ENCODE measurements around the gene TRAPPC11. TPM values are rescaled to one million over a fixed set of nuclear protein-coding genes. Genes with fewer than 3 reads are reported as not detected.

Gene TRAPPC11
- total RNA-seq, 4 donors from 2014 or later, result 34.6 to 84.1 (median 41.8) TPM

- Histone ChIP-seq H3K27me3 (no peaks in the 10 kb centered on the region), H3K9me3 (no peaks in the 10 kb centered on the region), H3K27ac (peak overlapping the region in 2 of 3 donors; percentile 45 to 63), H3K4me3 (replicated peaks in 1 of 3) (no peak overlapping the region), H3K36me3 (no peaks in the 10 kb centered on the region), H3K4me1 (peaks cover 7 to 32% of the 10 kb centered on the region in 2 donors)
- WGBS, 2 donors, result 93 to 94% methylated on average over 10 to 12 of the region's 12 CpGs
- intact Hi-C loops (cut with DNase I), result no loop called here
- TF ChIP-seq POLR2A (IDR thresholded peaks at IDR 0.05) (no peak), CTCF (IDR thresholded peaks at IDR 0.05) (no peak)
- DNase-seq, result no peak
Observed at GRCh38 chr4:183632689-183633088, 26.4 kb upstream of the TRAPPC11 start.

- TF ChIP-seq CTCF (IDR thresholded peaks at IDR 0.05) (no peak), POLR2A (IDR thresholded peaks at IDR 0.05) (no peak)
- peak overlapping the region in 1 of 3 donors; percentile 34 for H3K27ac ChIP-seq
- peaks cover 7 to 32% of the 10 kb centered on the region in 2 donors for H3K4me1 ChIP-seq
- H3K9me3 ChIP-seq, result no peaks in the 10 kb centered on the region
- DNase-seq, result no peak
- no peak overlapping the region for H3K4me3 ChIP-seq (replicated peaks in 1 of 3)
- no peaks in the 10 kb centered on the region for H3K27me3 ChIP-seq
- H3K36me3 ChIP-seq, result no peaks in the 10 kb centered on the region
- whole genome bisulfite sequencing, 2 donors, result 77% methylated on average over 11 of the region's 11 CpGs
- intact Hi-C loops (cut with DNase I), result no loop called here
Observed at GRCh38 chr4:183633476-183634400, 25.4 kb upstream of the TRAPPC11 start.

- peaks cover 7 to 32% of the 10 kb centered on the region in 2 donors for H3K4me1 ChIP-seq
- WGBS, 2 donors, result 78 to 81% methylated on average over 10 of the region's 10 CpGs
- H3K9me3 ChIP-seq, result no peaks in the 10 kb centered on the region
- H3K27me3 ChIP-seq, result no peaks in the 10 kb centered on the region
- no peaks in the 10 kb centered on the region for H3K36me3 ChIP-seq
- no peak for DNase-seq
- intact Hi-C loops (cut with DNase I), result no loop called here
- TF ChIP-seq POLR2A (IDR thresholded peaks at IDR 0.05) (no peak), CTCF (IDR thresholded peaks at IDR 0.05) (no peak)
- no peak overlapping the region for H3K27ac ChIP-seq
- no peak overlapping the region for H3K4me3 ChIP-seq (replicated peaks in 1 of 3)
Observed at GRCh38 chr4:183635321-183635720, 23.8 kb upstream of the TRAPPC11 start.

- TF ChIP-seq CTCF (IDR thresholded peaks at IDR 0.05) (no peak), POLR2A (IDR thresholded peaks at IDR 0.05) (no peak)
Observed at GRCh38 chr4:183635741-183636140, 23.4 kb upstream of the TRAPPC11 start.

GRCh38 chr4:183636503-183636902 lies 22.6 kb upstream of the TRAPPC11 start:
- H3K9me3 ChIP-seq, result no peaks in the 10 kb centered on the region
- DNase-seq, result no peak
- TF ChIP-seq POLR2A (IDR thresholded peaks at IDR 0.05), result no peak
- peaks cover 3 to 29% of the 10 kb centered on the region in 2 donors for H3K4me1 ChIP-seq
- no peaks in the 10 kb centered on the region for H3K36me3 ChIP-seq
- no peaks in the 10 kb centered on the region for H3K27me3 ChIP-seq
- no peak overlapping the region for H3K4me3 ChIP-seq (replicated peaks in 1 of 3)
- WGBS, 2 donors, result 62 to 72% methylated on average over 8 of the region's 8 CpGs
- intact Hi-C loops (cut with DNase I), result no loop called here
- H3K27ac ChIP-seq, result peak overlapping the region in 2 of 3 donors; percentile 10 to 15

More at GRCh38 chr4:183635741-183636140, 23.4 kb upstream of the TRAPPC11 start:
- Histone ChIP-seq H3K27ac (no peak overlapping the region), H3K27me3 (no peaks in the 10 kb centered on the region), H3K4me1 (peaks cover 7 to 32% of the 10 kb centered on the region in 2 donors), H3K36me3 (no peaks in the 10 kb centered on the region), H3K4me3 (replicated peaks in 1 of 3) (no peak overlapping the region), H3K9me3 (no peaks in the 10 kb centered on the region)
- DNase-seq, result no peak
- WGBS, 2 donors, result 91 to 92% methylated on average over 5 of the region's 5 CpGs
- intact Hi-C loops (cut with DNase I), result no loop called here

All from thyroid gland (tissue), 4 donors.